GM21447 (cell line): Measurements from ENCODE around the gene CRYBG1.
"Not testable (repeated sequence)": the region's sequence is repeated elsewhere in the genome, so short reads cannot be mapped to it uniquely, and the experiment has no call there.

Experiments
- ATAC-seq: cut with Tn5 transposase; IDR thresholded peaks from one replicate; pipeline ENCODE4 v1.9.1; 2021; ENCODE audit not compliant: unreplicated experiment

Gene CRYBG1

GRCh38 chr6:106546691-106547414 is 186.3 kb downstream of the CRYBG1 start:
- ATAC-seq = no peak

- no peak for ATAC-seq
Observed at GRCh38 chr6:106547601-106548453, 187.3 kb downstream of the CRYBG1 start.

- ATAC-seq = not testable (repeated sequence)
Observed at GRCh38 chr6:106548926-106549455, 188.5 kb downstream of the CRYBG1 start.

GRCh38 chr6:106549521-106549920 is 189.0 kb downstream of the CRYBG1 start:
- no peak for ATAC-seq

- no peak for ATAC-seq
Observed at GRCh38 chr6:106551155-106551554, 190.6 kb downstream of the CRYBG1 start.

- no peak for ATAC-seq
Observed at GRCh38 chr6:106553440-106553839, 192.9 kb downstream of the CRYBG1 start.

- no peak for ATAC-seq
Observed at GRCh38 chr6:106555767-106556166, 195.2 kb downstream of the CRYBG1 start.

GRCh38 chr6:106556368-106556960 is 195.9 kb downstream of the CRYBG1 start:
- ATAC-seq = no peak

GRCh38 chr6:106557837-106558236 is 197.3 kb downstream of the CRYBG1 start:
- no peak for ATAC-seq

GRCh38 chr6:106558364-106558763 is 197.8 kb downstream of the CRYBG1 start:
- no peak for ATAC-seq

- not testable (repeated sequence) for ATAC-seq
Observed at GRCh38 chr6:106559659-106560058, 199.1 kb downstream of the CRYBG1 start.

GRCh38 chr6:106560996-106561685 is 200.6 kb downstream of the CRYBG1 start:
- ATAC-seq = no peak

- ATAC-seq = no peak
Observed at GRCh38 chr6:106561686-106562405, 201.3 kb downstream of the CRYBG1 start.

GRCh38 chr6:106563614-106564013 is 203.1 kb downstream of the CRYBG1 start:
- no peak for ATAC-seq

GRCh38 chr6:106564476-106564875 is 204.0 kb downstream of the CRYBG1 start:
- ATAC-seq = no peak

GRCh38 chr6:106568530-106568929 is 208.0 kb downstream of the CRYBG1 start:
- no peak for ATAC-seq

GRCh38 chr6:106569428-106569827 is 208.9 kb downstream of the CRYBG1 start:
- no peak for ATAC-seq

- ATAC-seq = no peak
Observed at GRCh38 chr6:106572436-106572835, 211.9 kb downstream of the CRYBG1 start.

GRCh38 chr6:106572875-106573585 is 212.5 kb downstream of the CRYBG1 start:
- no peak for ATAC-seq
